Activated CD4-positive, alpha-beta T cell treated with anti-CD3 and anti-CD28 coated beads, Interleukin-2, amount 10 ng/mL, durations not matched to agents 24 days and 14 days (primary cell): Measurements from ENCODE around the gene MSH5. TPM values are rescaled to one million over a fixed set of nuclear protein-coding genes. Genes with fewer than 3 reads are reported as not detected.

Experiments
- total RNA-seq: library from RNA; stranded (reverse); gene quantifications from 2 replicates; pipeline ENCODE4 v1.2.3, GENCODE V29; 2022

MSH5 gene
- total RNA-seq, 1 donor from 2014 or later = 99.6 TPM

Other genes starting within 250 kb of the MSH5 start
- gene MICB, start 241.9 kb upstream of the MSH5 start, total RNA-seq = 32.8 and 35.5 TPM in 2 replicates
- not detected in 2 replicates for gene MCCD1, start 211.0 kb upstream of the MSH5 start, total RNA-seq
- 696 and 720 TPM in 2 replicates for gene DDX39B, start 198.0 kb upstream of the MSH5 start, total RNA-seq
- gene ATP6V1G2, start 193.4 kb upstream of the MSH5 start, total RNA-seq = 0.89 and 0.92 TPM in 2 replicates
- 14.8 and 16.2 TPM in 2 replicates for gene NFKBIL1, start 192.4 kb upstream of the MSH5 start, total RNA-seq
- gene LTA, start 167.7 kb upstream of the MSH5 start, total RNA-seq = 622 and 631 TPM in 2 replicates
- 294 and 303 TPM in 2 replicates for gene TNF, start 164.4 kb upstream of the MSH5 start, total RNA-seq
- 134 and 136 TPM in 2 replicates for gene LTB, start 157.6 kb upstream of the MSH5 start, total RNA-seq
- 42.6 and 46.4 TPM in 2 replicates for gene LST1, start 153.7 kb upstream of the MSH5 start, total RNA-seq
- gene NCR3, start 147.0 kb upstream of the MSH5 start, total RNA-seq = 12.2 and 14.5 TPM in 2 replicates
- 68.2 and 69.6 TPM in 2 replicates for gene AIF1, start 124.8 kb upstream of the MSH5 start, total RNA-seq
- 290 and 303 TPM in 2 replicates for gene PRRC2A, start 119.3 kb upstream of the MSH5 start, total RNA-seq
- gene BAG6, start 87.3 kb upstream of the MSH5 start, total RNA-seq = 324 and 342 TPM in 2 replicates
- 2.5 and 3.4 TPM in 2 replicates for gene APOM, start 84.1 kb upstream of the MSH5 start, total RNA-seq
- gene C6orf47, start 79.2 kb upstream of the MSH5 start, total RNA-seq = 16.8 and 17.9 TPM in 2 replicates
- gene GPANK1, start 75.0 kb upstream of the MSH5 start, total RNA-seq = 32.9 and 33.6 TPM in 2 replicates
- gene CSNK2B, start 73.9 kb upstream of the MSH5 start, total RNA-seq = 288 and 302 TPM in 2 replicates
- gene LY6G5B, start 70.0 kb upstream of the MSH5 start, total RNA-seq = 32.8 and 33.5 TPM in 2 replicates
- 4.1 and 4.9 TPM in 2 replicates for gene LY6G5C, start 58.9 kb upstream of the MSH5 start, total RNA-seq
- 43.1 and 44.7 TPM in 2 replicates for gene ABHD16A, start 36.7 kb upstream of the MSH5 start, total RNA-seq
- gene LY6G6F, start 33.1 kb upstream of the MSH5 start, total RNA-seq = not detected in 2 replicates
- not detected in 2 replicates for gene LY6G6D, start 24.7 kb upstream of the MSH5 start, total RNA-seq
- not detected in 2 replicates for gene LY6G6C, start 18.3 kb upstream of the MSH5 start, total RNA-seq
- not detected in 2 replicates for gene MPIG6B, start 16.6 kb upstream of the MSH5 start, total RNA-seq
- gene DDAH2, start 10.7 kb upstream of the MSH5 start, total RNA-seq = 4.8 and 5.6 TPM in 2 replicates
- 385 TPM in 2 replicates for gene CLIC1, start 3.5 kb upstream of the MSH5 start, total RNA-seq
- 15.0 and 17.7 TPM in 2 replicates for gene SAPCD1, start 22.7 kb downstream of the MSH5 start, total RNA-seq
- 3.0 and 3.2 TPM in 2 replicates for gene VWA7, start 37.3 kb downstream of the MSH5 start, total RNA-seq
- 173 and 181 TPM in 2 replicates for gene VARS1, start 55.7 kb downstream of the MSH5 start, total RNA-seq
- gene LSM2, start 67.0 kb downstream of the MSH5 start, total RNA-seq = 142 and 146 TPM in 2 replicates
- gene HSPA1L, start 75.3 kb downstream of the MSH5 start, total RNA-seq = 1.8 and 2.5 TPM in 2 replicates
- 189 and 190 TPM in 2 replicates for gene HSPA1A, start 75.5 kb downstream of the MSH5 start, total RNA-seq
- 156 and 161 TPM in 2 replicates for gene HSPA1B, start 87.7 kb downstream of the MSH5 start, total RNA-seq
- gene NEU1, start 122.8 kb downstream of the MSH5 start, total RNA-seq = 20.4 and 22.2 TPM in 2 replicates
- gene SLC44A4, start 139.0 kb downstream of the MSH5 start, total RNA-seq = 0.21 TPM in 1 of 2 replicates, not detected in the other
- 73.5 and 79.3 TPM in 2 replicates for gene EHMT2, start 157.7 kb downstream of the MSH5 start, total RNA-seq
- 3.7 and 4.6 TPM in 2 replicates for gene ZBTB12, start 162.1 kb downstream of the MSH5 start, total RNA-seq
- 0.30 and 0.43 TPM in 2 replicates for gene C2, start 187.7 kb downstream of the MSH5 start, total RNA-seq
- gene CFB, start 206.1 kb downstream of the MSH5 start, total RNA-seq = 0.17 TPM in 1 of 2 replicates, not detected in the other
- 85.8 and 88.5 TPM in 2 replicates for gene NELFE, start 219.0 kb downstream of the MSH5 start, total RNA-seq
- gene SKIC2, start 219.2 kb downstream of the MSH5 start, total RNA-seq = 92.8 and 93.7 TPM in 2 replicates
- 13.2 and 14.1 TPM in 2 replicates for gene DXO, start 232.1 kb downstream of the MSH5 start, total RNA-seq
- gene C4A, start 242.1 kb downstream of the MSH5 start, total RNA-seq = 2.7 and 3.3 TPM in 2 replicates